DOHH2 (cell line): ENCODE data around the gene SH2B2.
A peak's percentile ranks its signal among the peaks of the same experiment; 100 is the strongest.

Source experiments
- H3F3A ChIP-seq: fragments of 200-600 bp; sonication (generic), shearing (Covaris generic); 2 replicates; pipeline ENCODE4 v1.6.0; 2016; ENCODE audit warnings: antibody characterized with exemption, mild to moderate bottlenecking; ENCODE audit not compliant: control insufficient read depth, insufficient read depth
- H3K27ac ChIP-seq: fragments of 200-600 bp; sonication (generic); 2 replicates; pipeline ENCODE4 v1.5.1; 2014; ENCODE audit warnings: low read depth, mild to moderate bottlenecking, low read length, moderate library complexity
- H3K27me3 ChIP-seq: fragments of 200-600 bp; sonication (generic); 2 replicates; pipeline ENCODE4 v1.6.1; 2014; ENCODE audit warnings: mild to moderate bottlenecking, low read length, mixed read lengths; ENCODE audit not compliant: control insufficient read depth
- H3K36me3 ChIP-seq: fragments of 200-600 bp; sonication (generic); 2 replicates; pipeline ENCODE4 v1.6.1; 2014; ENCODE audit warnings: mild to moderate bottlenecking, low read length, moderate library complexity, mixed read lengths; ENCODE audit not compliant: control insufficient read depth
- H3K4me1 ChIP-seq: fragments of 200-600 bp; sonication (generic); 2 replicates; pipeline ENCODE4 v1.6.1; 2014; ENCODE audit warnings: mild to moderate bottlenecking, low read length, mixed read lengths; ENCODE audit not compliant: control insufficient read depth
- H3K4me2 ChIP-seq: fragments of 200-600 bp; sonication (generic); 2 replicates; pipeline ENCODE4 v1.6.0; 2014; ENCODE audit warnings: mild to moderate bottlenecking, low read length, moderate library complexity
- H3K4me3 ChIP-seq: fragments of 200-600 bp; sonication (generic); 2 replicates; pipeline ENCODE4 v1.5.1; 2014; ENCODE audit warnings: mild to moderate bottlenecking, low read length, mixed read lengths
- H3K79me2 ChIP-seq: fragments of 200-600 bp; sonication (generic); 2 replicates; pipeline ENCODE4 v1.6.1; 2014; ENCODE audit warnings: mild to moderate bottlenecking, low read length, mixed read lengths; ENCODE audit not compliant: control insufficient read depth
- H3K9me2 ChIP-seq: fragments of 200-600 bp; sonication (generic); replicated peaks from 2 replicates; pipeline ENCODE4 v1.6.1; 2014; ENCODE audit warnings: mild to moderate bottlenecking, low read length, mixed read lengths; ENCODE audit not compliant: control insufficient read depth
- H3K9me3 ChIP-seq: fragments of 200-600 bp; sonication (generic); 2 replicates; pipeline ENCODE4 v1.6.1; 2014; ENCODE audit warnings: antibody characterized with exemption, low read length, mixed read lengths; ENCODE audit not compliant: control insufficient read depth, insufficient read depth
- H4K20me1 ChIP-seq: fragments of 200-600 bp; sonication (generic); 2 replicates; pipeline ENCODE4 v1.6.0; 2014; ENCODE audit warnings: low read depth, mild to moderate bottlenecking, antibody characterized with exemption, low read length, moderate library complexity; ENCODE audit not compliant: control insufficient read depth, insufficient read depth
- EZH2phosphoT487 ChIP-seq: fragments of 200-600 bp; sonication (generic); IDR thresholded peaks from 2 replicates; pipeline ENCODE4 v1.6.1; 2017; ENCODE audit warnings: borderline replicate concordance, mild to moderate bottlenecking, antibody characterized with exemption, low read length, moderate library complexity, mixed read lengths
- TF ChIP-seq, protein P1 (sequence below): fragments of 200-600 bp; sonication (generic); IDR thresholded peaks from one replicate; pipeline ENCODE4 v1.5.1; 2014; ENCODE audit warnings: antibody characterized with exemption, mild to moderate bottlenecking, low read depth, low read length; ENCODE audit not compliant: poor library complexity, severe bottlenecking

SH2B2 gene

DNA sequence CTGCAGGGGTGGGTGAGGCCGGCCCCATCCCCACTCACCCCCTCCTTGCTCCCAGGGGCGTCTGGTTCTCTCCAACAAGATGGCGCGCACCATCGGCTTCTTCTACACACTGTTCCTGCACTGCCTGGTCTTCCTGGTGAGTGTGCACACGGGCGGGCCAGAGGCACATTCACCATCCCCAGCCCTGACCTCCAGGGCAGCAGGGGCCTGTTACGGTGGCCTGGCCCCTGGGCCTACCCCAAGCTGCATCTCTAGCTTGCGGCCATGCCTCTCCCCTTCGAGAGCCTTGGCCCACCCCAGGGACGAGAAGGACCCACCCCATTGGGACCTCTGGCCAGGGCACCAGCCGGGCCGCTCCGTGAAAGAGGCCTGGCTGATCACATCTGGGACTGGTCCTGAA lies 4.9 kb upstream of the SH2B2 start:
- no peak for TF ChIP-seq EZH2phosphoT487
- TF ChIP-seq, protein P1, sequence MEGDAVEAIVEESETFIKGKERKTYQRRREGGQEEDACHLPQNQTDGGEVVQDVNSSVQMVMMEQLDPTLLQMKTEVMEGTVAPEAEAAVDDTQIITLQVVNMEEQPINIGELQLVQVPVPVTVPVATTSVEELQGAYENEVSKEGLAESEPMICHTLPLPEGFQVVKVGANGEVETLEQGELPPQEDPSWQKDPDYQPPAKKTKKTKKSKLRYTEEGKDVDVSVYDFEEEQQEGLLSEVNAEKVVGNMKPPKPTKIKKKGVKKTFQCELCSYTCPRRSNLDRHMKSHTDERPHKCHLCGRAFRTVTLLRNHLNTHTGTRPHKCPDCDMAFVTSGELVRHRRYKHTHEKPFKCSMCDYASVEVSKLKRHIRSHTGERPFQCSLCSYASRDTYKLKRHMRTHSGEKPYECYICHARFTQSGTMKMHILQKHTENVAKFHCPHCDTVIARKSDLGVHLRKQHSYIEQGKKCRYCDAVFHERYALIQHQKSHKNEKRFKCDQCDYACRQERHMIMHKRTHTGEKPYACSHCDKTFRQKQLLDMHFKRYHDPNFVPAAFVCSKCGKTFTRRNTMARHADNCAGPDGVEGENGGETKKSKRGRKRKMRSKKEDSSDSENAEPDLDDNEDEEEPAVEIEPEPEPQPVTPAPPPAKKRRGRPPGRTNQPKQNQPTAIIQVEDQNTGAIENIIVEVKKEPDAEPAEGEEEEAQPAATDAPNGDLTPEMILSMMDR = no peak
- H3K27me3 ChIP-seq = peaks cover 6% of the 10 kb centered on the region; the same call in 1 of the 2 replicates

DNA sequence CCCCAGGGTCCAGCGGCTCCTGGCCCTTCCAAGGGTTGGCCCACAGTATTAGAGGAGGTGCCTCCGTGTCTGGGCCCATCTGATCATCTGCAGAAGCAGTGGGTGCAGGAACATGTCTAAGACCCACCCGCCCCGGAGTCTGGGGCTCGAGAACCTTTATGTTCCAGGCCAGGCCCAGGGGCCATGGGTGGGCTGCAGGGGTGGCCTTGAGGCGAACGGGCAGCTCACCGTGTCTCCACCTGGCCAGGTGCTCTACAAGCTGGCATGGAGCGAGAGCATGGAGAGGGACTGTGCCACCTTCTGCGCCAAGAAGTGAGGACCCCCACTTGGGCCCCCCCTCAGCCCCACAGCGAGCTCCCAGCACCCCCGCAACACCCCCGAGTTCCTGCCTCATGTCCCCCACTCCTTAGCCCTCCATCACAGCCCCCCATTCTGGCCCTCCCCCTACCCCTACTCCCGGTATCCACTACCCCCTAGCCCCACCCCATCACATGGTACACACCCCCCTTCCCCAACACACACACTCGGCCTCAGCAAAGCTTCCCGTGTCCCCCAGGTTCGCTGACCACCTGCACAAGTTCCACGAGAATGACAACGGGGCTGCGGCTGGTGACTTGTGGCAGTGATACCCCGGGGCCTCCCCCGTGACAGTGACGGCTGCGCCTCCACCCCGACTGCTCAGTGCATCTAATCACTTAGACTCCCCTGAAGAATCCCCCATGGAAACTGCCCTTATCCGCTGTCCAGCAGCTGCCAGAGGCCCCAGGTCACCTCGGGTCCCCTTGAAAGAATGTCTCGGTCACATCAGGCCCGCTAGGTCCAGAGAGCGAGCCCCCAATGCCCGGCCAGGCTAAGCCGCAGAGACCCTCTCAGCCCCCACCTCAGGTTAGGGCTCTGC lies 4.0 kb upstream of the SH2B2 start:
- peaks cover 53% of the 10 kb centered on the region for H3K4me1 ChIP-seq
- H4K20me1 ChIP-seq = no peaks in the 10 kb centered on the region
- peaks cover 5% of the 10 kb centered on the region for H3K36me3 ChIP-seq
- peaks cover 6% of the 10 kb centered on the region; the same call in 1 of the 2 replicates for H3K27me3 ChIP-seq
- H3K4me3 ChIP-seq = no peak overlapping the region
- no peak overlapping the region for H3K27ac ChIP-seq
- H3K9me2 ChIP-seq = no peaks in the 10 kb centered on the region
- peaks cover 9% of the 10 kb centered on the region for H3K79me2 ChIP-seq
- no peaks in the 10 kb centered on the region for H3K9me3 ChIP-seq
- no peak overlapping the region for H3K4me2 ChIP-seq
- TF ChIP-seq, protein P1 = no peak
- no peak for TF ChIP-seq EZH2phosphoT487
- peaks cover 5% of the 10 kb centered on the region; the same call in 1 of the 2 replicates for H3F3A ChIP-seq

More for the DNA sequence above, 4.9 kb upstream of the SH2B2 start:
- no peaks in the 10 kb centered on the region for H3K79me2 ChIP-seq
- H3K4me1 ChIP-seq = peaks cover 53% of the 10 kb centered on the region
- H3K9me2 ChIP-seq = no peaks in the 10 kb centered on the region
- no peaks in the 10 kb centered on the region for H4K20me1 ChIP-seq
- H3K4me3 ChIP-seq = no peak overlapping the region
- no peaks in the 10 kb centered on the region for H3K9me3 ChIP-seq
- H3F3A ChIP-seq = 0 out of 2 replicates have a peak, but pooled peaks cover 3% of the 10 kb centered on the region
- H3K36me3 ChIP-seq = no peaks in the 10 kb centered on the region
- no peak overlapping the region for H3K27ac ChIP-seq
- H3K4me2 ChIP-seq = no peak overlapping the region

DNA sequence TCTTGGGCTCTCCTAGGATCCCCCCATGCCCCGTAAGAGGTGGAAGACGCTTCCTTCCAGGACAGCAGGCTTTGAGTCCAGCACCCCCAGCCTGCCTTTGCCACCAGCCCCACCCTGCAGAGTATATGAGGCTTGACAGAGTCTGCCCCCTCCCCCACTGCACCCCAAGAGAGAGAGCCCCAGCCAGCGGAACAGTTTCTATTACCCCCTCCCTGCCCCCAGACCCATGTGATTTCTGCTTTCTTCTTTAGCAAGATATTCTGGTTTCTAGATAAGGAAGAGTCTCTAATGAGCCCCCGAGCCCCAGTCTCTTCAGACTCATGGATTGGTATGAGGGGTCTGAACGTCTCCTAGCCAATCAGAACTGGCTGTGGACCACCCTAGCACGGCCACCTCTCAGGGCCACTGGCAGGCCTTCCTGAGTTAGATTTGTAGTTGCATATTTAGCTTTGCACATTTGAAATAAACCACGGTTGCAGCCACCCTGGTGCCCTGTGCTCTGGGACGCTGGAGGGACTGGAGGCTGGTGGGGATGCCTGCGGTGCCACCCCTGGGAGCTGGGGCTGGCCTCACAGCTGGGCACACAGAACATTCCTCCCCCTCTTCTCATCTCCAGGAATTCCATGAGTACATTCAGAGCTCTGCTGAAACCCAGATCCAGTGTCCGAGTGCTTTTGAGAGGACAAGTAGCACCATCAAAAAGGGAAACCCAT lies 3.0 kb upstream of the SH2B2 start:
- Histone ChIP-seq H3K4me1 (peaks cover 60% of the 10 kb centered on the region), H3K9me2 (no peaks in the 10 kb centered on the region), H3F3A (peaks cover 14% of the 10 kb centered on the region), H3K27ac (no peak overlapping the region), H3K4me2 (peak overlapping the region; percentile 18), H3K4me3 (no peak overlapping the region), H3K27me3 (peaks cover 6% of the 10 kb centered on the region; the same call in 1 of the 2 replicates), H4K20me1 (no peaks in the 10 kb centered on the region), H3K79me2 (peaks cover 18% of the 10 kb centered on the region), H3K36me3 (peaks cover 10% of the 10 kb centered on the region), H3K9me3 (no peaks in the 10 kb centered on the region)
- TF ChIP-seq, protein P1 = no peak
- TF ChIP-seq EZH2phosphoT487 = no peak
